Hepatocyte (in vitro differentiated cells): ENCODE results near the gene CREB5.

ENCODE experiments used
- EZH2 ChIP-seq: fragments of 200-600 bp; sonication (generic); IDR thresholded peaks from 2 replicates; pipeline ENCODE4 v1.6.1; 2016; ENCODE audit warnings: antibody characterized with exemption, mild to moderate bottlenecking, borderline replicate concordance
- EZH2phosphoT487 ChIP-seq: fragments of 200-600 bp; sonication (generic); IDR thresholded peaks from one replicate; pipeline ENCODE4 v1.6.1; 2018; ENCODE audit warnings: antibody characterized with exemption, mild to moderate bottlenecking, low read depth, moderate library complexity; ENCODE audit not compliant: unreplicated experiment, severe bottlenecking
- TF ChIP-seq, protein P1 (sequence below): fragments of 200-600 bp; sonication (generic); IDR thresholded peaks from 2 replicates; pipeline ENCODE4 v1.5.1; 2016; ENCODE audit warnings: antibody characterized with exemption, mild to moderate bottlenecking; ENCODE audit not compliant: poor library complexity

DNA sequence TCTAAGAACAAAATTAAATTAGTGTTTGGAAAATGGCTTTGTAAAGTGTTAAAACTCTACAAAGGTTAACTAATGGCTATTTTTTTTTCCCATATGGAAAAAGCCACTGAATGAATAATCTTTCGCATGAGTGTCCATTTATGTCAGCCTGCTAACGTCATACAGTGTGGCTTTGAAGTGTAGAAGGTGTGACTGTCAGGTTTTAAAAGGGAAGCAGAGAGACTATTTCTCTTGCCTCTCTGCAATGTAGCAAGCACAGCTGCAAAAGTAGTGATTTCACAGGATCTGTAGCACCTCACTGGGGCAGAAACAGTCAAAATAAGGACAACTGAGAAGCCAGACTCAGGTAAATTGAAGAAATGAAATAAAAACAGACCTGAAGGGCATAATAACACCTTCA, 53.4 kb downstream of the CREB5 start:
- TF ChIP-seq, protein P1, sequence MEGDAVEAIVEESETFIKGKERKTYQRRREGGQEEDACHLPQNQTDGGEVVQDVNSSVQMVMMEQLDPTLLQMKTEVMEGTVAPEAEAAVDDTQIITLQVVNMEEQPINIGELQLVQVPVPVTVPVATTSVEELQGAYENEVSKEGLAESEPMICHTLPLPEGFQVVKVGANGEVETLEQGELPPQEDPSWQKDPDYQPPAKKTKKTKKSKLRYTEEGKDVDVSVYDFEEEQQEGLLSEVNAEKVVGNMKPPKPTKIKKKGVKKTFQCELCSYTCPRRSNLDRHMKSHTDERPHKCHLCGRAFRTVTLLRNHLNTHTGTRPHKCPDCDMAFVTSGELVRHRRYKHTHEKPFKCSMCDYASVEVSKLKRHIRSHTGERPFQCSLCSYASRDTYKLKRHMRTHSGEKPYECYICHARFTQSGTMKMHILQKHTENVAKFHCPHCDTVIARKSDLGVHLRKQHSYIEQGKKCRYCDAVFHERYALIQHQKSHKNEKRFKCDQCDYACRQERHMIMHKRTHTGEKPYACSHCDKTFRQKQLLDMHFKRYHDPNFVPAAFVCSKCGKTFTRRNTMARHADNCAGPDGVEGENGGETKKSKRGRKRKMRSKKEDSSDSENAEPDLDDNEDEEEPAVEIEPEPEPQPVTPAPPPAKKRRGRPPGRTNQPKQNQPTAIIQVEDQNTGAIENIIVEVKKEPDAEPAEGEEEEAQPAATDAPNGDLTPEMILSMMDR, result no peak
- TF ChIP-seq EZH2phosphoT487, result no peak
- no peak for TF ChIP-seq EZH2
